NCI-H2227 (cell line): ENCODE measurements around the gene AKT3.
"Not testable (repeated sequence)": the region's sequence is repeated elsewhere in the genome, so short reads cannot be mapped to it uniquely, and the experiment has no call there.

ENCODE experiments used
- DNase-seq: peaks from one replicate; lab custom pipeline; 2025; ENCODE audit not compliant: unreplicated experiment; lab: John Stamatoyannopoulos, UW

The AKT3 gene

DNA sequence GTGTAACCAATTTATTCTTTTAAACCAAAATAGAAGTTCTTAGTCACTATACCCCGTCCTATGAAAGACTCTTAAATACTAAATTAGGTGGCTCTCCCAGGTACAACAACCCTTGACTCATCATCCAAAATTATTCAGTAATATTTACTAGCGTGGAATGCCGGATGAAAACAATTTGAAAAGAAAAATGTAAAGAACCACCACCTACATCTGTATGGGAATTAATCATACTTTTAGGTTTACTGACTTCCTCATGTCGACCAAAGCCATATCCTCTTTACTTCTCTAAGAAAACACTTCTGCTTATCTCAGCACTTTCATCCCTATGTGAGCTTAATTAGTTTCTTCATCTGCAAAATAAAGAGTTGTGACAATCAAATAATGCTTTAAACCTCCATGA is 139.6 kb downstream of the AKT3 start:
- no peak for DNase-seq

DNA sequence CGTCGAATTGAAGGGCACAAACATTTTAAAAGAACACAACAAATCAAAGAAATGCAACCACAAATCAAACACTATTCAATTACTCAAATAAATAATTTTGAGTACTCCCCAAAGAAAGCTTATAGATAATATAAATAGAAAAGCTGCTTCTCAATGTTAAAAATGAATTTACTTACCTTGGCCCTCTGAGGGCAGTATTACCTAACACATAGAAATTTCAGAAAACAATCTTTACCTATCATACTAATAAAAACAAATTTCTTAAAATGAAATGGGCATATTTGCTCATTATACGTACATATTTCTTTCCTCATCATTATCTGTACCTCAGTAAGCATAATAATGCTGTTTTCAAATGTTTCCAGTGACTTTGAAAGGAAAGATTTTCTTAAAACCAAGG is 141.8 kb downstream of the AKT3 start:
- DNase-seq: no peak

DNA sequence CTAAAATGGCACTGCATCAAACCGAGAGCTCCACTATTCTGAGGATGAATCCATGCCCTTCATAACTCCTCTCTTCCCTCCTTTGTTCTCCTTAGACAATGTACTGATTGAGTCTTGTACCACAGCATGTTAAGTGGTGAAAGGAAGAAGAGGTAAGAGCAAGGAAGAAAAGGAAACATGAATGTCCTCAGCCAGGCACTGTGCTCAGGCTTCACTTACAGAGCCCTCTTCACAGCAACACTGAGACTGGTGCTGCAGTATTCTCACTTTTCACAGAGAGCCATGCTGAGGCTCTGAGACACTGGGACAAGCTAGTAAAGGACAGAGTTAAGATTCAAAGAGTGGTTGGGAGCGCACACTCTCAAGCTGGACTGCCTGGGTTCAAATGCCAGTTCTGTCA is 143.5 kb downstream of the AKT3 start:
- DNase-seq: no peak

DNA sequence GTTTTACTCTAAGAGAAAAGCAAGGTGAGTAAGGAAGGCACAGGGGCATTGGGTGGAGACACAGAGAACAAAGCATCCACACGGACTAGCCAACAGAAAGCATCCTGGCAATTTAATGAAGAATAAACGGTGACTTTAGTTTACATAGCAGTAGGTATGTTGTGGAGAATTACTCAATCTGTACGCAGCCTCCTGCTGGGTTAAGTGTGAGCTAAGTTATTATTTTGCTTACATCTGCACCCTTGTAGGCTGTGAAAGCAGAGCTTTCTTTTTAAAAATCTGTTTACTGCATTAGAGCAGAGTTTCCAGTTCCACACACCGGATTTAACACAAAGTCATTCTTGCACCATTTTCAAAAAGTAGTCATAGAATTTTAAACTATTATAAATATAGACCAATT is 144.5 kb downstream of the AKT3 start:
- peak; percentile 72 for DNase-seq

DNA sequence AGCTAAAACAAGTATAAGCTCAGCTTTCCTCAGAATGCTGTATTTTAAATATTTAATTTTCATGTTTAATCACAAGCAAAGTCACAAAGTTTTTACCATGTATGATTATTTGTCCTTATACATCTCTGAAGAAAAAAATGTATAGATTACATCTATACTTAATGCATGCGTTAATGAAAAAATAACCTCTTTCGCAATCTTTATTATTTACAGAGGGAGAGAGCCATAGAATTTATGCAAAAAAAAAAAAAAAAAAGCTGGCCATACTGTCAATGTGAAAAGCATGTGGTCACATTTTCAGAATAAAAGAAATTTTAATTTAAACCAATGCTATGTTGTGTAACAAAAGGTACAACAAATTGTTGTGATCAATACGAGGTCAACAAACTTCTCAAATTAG is 148.2 kb downstream of the AKT3 start:
- DNase-seq: no peak

DNA sequence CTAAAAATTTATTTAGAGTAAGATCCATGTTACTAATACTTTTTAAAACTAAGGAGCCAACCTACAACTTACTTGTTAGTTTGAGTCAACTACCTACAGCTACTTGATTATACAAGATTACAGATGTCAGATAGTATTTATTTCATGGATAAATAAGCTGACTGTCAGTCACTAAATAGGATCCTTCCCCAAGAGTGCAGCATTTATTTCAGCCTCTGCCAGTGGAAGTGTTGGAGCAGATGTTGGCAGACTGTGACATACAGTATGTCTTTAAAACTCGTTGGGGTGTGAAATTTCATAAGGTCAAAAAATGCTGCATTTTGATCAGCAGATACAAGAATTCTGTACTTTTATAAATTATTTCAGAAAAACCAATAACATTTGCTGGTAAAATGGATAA is 156.2 kb downstream of the AKT3 start:
- DNase-seq: no peak

DNA sequence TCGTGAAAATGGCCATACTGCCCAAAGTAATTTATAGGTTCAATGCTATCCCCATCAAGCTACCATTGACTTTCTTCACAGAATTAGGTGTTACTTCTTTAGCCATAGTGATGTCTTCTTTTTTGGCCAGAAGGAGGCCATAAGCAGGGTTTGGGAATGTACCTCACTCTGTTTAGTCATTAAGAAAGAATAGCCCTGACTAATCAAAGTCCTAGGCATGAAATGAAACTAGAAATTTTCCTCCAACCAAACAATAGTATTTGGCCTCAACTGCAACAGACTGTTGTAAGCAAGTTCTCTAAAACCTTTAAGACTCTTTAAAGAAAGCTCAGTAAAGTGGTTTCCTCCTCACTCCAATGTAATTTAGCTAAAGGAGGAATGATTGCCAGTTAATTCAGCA is 163.9 kb downstream of the AKT3 start:
- DNase-seq: no peak

DNA sequence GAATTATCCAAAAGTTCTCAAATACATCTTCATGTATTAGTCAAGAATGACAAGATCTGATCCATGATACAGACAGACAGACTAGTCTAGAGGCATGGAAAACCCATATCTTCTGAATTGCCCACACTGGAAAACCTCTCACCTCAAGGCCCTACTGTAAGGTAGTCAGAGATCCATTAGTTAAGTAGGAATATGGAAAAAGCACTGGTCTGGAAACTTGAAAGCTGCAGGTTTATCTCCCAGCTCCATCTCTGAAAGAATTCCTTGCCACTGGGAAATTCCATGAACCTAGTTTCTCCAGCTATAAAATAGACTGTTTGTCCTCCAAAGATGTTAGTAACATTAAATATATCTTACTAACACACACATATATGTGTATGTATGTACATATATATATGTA is 169.2 kb downstream of the AKT3 start:
- no peak for DNase-seq

DNA sequence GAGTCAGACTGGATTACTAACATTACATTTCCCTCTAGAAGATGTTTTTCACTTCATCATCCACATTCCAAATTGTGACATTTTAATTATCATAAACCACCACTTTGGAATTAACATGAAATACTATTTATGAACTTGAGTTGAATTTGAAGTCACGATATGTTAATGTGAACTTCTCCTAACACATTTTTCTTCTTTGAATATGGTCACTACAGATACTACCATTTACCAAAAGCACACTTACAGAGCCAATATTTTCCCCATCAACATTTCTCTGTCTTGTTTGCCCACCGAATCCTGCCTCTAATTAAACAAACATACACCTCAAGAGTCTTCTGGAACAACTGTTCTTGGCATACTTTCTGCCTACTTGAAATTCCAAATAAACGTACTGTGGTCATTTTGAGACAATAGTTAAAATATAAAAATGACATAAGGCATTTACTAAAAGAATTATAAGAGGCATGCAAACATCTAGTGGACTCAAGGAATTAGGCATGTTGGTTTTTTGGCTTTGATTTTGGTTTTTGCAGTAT is 177.4 kb downstream of the AKT3 start:
- no peak for DNase-seq

DNA sequence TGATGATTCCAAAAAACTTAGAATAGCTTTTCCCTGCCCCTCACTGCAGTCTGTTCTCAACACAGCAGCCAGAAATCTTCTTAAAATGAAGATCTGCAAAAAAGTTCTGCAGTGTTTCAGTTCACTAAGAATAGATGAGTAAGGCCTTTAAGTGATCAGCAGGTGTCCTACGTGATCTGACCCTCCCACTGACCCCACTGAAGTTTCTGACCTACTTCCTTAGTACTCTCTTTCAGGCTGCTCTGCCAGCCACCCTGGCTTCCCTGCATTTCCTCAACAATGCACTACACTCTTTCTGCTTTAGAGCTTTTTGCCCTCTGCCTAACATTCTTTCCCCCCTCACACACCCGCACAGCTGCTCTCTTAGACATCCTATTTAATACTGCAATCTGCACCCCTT is 182.5 kb downstream of the AKT3 start:
- no peak for DNase-seq

DNA sequence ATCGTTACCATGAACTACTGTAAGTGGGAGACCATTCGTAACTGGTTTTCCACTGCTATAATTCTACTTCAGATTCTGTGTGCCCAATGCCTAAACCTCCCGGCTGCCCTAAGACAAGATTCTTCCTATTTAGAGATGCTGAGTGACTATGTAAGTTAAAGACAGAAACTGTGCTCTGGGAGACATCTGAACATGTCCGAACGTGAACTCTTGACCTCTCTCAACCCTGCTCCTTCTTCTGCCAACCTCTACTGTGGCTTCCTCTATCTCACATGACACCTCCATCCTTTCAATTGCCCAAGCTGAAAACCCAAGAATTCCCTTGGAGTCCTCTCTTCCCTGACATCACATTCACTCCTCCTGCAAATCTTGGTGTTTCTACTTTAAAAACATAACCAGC is 182.9 kb downstream of the AKT3 start:
- DNase-seq: no peak

DNA sequence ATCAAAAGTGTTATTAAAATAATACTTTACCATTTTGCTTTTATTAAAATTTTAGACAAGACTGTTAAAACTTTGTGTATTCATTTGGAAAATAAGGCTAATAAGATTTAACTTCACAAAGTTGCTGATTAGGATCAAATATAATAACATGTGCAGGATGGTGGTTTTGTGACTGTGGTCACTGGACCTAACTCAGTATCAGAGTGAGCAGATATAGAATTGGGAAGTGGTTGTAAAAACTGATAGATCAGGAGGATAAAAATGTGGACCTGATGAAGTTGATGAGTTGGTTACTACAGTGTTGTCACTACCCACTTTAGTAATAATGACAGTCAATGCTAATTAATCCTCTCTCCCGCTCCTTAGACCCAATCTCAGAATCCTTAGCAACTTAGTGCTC is 186.4 kb downstream of the AKT3 start:
- no peak for DNase-seq

DNA sequence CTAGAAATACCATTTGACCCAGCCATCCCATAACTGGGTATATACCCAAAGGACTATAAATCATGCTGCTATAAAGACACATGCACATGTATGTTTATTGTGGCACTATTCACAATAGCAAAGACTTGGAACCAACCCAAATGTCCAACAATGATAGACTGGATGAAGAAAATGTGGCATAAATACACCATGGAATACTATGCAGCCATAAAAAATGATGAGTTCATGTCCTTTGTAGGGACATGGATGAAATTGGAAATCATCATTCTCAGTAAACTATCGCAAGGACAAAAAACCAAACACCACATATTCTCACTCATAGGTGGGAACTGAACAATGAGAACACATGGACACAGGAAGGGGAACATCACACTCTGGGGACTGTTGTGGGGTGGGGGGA is 187.9 kb downstream of the AKT3 start:
- not testable (repeated sequence) for DNase-seq

DNA sequence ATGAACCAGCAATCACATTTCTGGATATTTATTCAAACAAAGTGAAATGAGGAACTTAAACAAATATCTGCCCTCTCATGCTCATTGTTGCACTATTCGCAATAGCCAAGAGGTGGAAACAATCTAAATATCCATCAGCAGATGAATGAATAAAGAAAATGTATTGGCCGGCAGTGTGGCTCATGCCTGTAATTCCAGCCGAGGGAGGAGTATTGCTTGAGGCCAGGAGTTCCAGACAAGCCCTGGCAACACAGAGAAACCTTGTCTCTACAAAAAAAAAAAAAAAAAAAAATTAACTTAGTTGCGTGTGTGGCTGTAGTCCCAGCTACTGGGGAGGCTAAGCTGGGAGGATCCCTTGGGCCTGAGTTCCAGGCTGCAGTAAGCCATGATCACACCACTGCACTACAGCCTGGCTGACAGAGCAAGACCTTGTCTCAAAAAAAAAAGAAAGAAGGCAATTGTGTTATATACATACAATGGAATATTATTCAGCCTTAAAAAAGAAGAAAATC is 191.4 kb downstream of the AKT3 start:
- DNase-seq: no peak

DNA sequence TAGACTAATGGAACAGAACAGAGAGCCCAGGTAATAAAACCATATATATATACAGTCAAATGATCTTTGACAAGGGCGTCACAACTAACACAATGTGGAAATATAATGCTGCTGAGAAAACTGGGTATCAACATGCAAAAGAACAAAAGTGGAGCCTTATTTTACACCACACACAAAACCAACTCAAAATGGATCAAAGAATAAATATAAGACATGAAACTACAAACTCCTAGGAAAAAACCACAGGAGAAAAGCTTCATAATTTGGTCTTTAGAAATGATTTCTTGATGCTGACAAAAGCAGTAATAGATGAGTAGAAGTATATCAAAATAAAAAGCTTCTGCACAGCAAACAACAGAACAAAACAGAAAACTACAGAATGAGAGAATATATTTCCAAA is 192.2 kb downstream of the AKT3 start:
- DNase-seq: no peak

DNA sequence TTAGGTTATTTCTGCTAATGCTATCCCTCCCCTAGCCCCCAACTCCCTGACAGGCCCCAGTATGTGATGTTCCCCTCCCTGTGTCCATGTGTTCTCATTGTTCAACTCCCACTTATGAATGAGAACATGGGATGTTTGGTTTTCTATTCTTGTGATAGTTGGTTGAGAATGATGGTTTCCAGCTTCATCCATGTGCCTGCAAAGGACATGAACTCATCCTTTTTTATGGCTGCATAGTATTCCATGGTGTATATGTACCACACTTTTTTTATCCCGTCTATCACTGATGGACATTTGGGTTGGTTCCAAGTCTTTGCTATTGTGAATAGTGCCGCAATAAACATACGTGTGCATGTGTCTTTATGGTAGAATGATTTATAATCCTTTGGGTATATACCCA is 200.5 kb downstream of the AKT3 start:
- DNase-seq: not testable (repeated sequence)

DNA sequence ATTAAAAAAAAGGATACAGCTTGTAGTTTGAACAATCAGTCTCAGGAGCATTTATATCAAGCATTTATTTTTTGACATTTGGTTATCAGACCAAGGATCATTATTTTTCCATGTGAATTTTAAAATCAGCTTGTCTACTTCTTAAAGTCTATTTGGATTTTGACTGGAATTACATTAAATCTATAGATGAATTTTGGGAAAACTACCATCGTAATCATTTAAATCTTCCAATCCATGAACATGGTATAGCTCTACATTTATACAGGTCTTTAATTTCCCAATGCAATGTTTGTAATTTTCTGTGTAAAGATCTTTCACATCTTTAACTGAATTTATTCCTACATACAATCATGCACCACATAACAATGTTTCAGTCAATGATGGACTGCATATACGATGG is 203.2 kb downstream of the AKT3 start:
- no peak for DNase-seq

DNA sequence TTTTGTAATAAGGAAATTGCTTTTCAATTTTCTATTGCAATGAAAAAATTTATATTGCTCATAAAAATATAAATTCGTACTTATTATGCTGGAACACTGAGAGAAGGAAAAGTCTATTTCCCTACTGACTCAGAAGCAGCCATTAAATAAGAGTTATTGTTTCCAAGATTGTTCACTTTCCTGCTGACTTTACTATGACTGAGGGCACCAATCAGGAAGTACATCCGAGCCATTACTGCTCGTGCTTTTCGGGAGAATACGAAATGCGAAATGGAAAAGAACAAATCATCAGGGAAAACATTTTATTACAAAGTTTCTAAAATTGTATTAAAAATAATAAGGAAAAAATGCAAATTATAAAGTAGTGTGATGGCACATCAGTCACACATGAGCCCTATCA is 204.8 kb downstream of the AKT3 start:
- DNase-seq: no peak

DNA sequence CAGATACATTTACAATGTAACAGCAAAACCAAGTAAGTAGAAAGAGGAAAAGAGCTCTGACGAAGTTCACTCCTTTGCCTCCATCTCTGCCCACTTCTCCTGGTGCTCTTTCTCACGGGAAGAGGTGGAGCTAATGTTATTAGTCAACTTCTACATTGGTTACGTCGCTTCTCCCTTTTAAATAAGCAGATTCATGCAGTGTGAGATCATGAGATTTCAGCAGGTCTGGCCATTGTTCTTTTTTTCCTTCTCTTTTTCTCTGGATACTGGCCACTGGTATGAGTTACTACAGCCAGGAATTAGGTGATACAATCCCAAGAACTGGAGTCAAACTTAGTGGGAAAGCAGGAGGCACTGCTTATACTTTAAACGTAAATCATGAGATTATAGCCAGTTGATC is 207.1 kb downstream of the AKT3 start:
- no peak for DNase-seq

DNA sequence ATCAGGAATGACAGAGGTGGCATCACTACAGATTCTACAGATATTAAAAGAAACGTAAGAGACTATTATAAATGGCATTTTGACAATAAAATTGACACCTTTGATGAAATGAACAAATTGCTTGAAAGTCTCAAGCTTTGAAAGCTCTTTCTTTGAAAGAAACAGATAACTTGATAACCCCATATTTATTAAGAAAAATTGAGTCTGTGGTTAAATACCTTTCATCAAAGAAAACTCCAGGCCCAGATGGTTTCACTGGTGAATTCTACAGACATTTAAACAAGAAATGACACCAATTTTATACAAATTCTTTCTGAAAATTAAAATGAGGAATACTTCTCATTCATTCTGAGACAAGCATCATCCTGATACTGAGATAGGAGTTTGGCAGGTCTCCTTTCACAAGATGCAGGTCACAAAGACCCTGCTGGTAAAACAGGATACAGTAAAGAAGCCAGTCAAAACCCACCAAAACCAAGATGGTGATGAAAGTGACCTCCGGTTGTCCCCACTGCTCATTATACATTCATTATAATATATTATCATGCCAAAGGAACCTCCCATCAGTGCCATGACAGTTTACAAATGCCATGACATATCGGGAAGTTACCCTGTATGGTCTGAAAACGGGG is 210.9 kb downstream of the AKT3 start:
- no peak for DNase-seq

DNA sequence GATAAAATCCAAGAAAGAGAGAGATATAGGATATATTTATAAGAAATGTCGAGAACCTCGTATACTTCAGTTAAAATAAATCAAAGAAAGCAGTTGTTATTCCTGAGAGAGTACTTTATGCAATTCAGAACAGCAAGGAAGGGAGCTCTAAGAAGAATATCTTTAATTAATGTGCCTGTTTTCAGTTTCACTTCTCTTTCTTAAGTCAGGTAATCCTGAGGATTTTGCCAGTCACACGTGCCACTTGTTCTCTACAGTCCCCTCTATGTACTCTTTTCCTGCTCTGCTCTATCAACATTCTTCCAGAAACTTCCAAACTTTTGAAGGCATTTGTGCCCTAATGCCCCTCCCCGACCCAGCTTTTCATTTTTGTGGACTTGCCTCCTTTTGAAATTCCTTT is 211.9 kb downstream of the AKT3 start:
- DNase-seq: no peak

DNA sequence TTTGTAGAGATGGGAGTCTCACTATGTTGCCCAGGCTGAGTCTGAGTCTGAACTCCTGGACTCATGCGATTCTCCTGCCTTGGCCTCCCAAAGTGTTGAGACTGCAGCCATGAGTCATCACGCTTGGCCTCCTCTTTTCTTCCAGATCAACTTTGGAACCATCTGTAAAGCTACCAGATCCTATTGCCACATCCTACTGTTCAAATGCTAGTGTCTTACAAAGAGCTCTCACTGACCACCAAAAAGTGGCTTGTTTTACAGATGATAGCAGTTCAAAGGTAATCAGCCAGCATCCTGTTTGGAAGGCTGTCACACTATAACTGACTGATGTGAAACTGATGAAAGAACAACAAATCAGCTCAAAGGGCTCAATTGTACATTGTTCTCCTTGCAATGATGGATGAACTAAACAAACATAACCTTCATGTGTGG is 221.6 kb downstream of the AKT3 start:
- no peak for DNase-seq

DNA sequence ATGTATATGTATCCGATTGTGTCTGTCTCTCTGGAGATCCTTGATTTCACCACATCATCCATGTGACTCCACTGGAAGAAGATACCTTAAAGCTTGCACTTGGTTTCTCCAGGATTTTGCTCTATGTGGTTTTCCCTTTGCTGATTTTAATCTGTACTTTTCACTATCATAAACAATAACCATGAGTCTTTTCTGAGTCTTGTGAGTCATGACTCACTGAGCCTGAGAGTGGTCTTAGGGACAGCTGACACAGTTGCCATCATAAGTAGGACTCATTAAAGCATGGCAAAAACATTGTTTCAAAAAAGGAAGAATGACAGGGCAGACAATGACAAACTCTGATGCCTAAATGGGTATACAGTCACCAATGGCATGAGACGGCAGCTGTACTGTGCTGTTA is 226.2 kb downstream of the AKT3 start:
- DNase-seq: no peak
